Transverse colon (tissue), 4 donors: ENCODE measurements around the gene AFAP1L2. TPM values are rescaled to one million over a fixed set of nuclear protein-coding genes. Genes with fewer than 3 reads are reported as not detected.

Experiments
- DNase-seq: peaks from one replicate; pipeline ENCODE4 v3.0.0-alpha.2; 2019
- H3K27ac ChIP-seq, 4 donors: fragments of 200-600 bp; sonication (generic); 2 replicates each; pipeline ENCODE4 v1.5.1; 2016 to 2018; ENCODE audit warnings: inconsistent platforms in 4 of 4
- H3K27me3 ChIP-seq: fragments of 200-600 bp; sonication (generic); 2 replicates; pipeline ENCODE4 v1.5.1; 2017; ENCODE audit warnings: inconsistent platforms
- H3K36me3 ChIP-seq, 4 donors: fragments of 200-600 bp; sonication (generic); 2 replicates each; pipeline ENCODE4 v1.5.1; 2017 to 2019; ENCODE audit warnings: inconsistent platforms in 4 of 4
- H3K4me1 ChIP-seq, 4 donors: fragments of 200-600 bp; sonication (generic); 2 replicates each; pipeline ENCODE4 v1.5.1; 2017 to 2020; ENCODE audit warnings: inconsistent platforms in 4 of 4
- H3K4me3 ChIP-seq, 4 donors: fragments of 200-600 bp; sonication (generic); 1 replicate in 1 of 4; 2 replicates in 3 of 4; pipeline versions ENCODE4 v1.5.1 to v1.6.1; 2017 to 2019; ENCODE audit warnings: inconsistent platforms in 4 of 4
- H3K9me3 ChIP-seq, 2 donors: fragments of 200-600 bp; sonication (generic); 2 replicates each; pipeline ENCODE4 v1.5.1; 2017 to 2019; ENCODE audit warnings: inconsistent platforms in 2 of 2
- EP300 ChIP-seq: sonication (generic); formaldehyde crosslinking; IDR thresholded peaks from one replicate; pipeline ENCODE4 v1.6.1; 2017; ENCODE audit warnings: antibody characterized with exemption, low read depth
- POLR2A ChIP-seq: fragments of 450-650 bp; IDR thresholded peaks from one replicate; pipeline ENCODE4 v1.6.1; 2016; ENCODE audit warnings: antibody characterized with exemption, mild to moderate bottlenecking, moderate library complexity
- POLR2AphosphoS5 ChIP-seq, 3 donors: sonication (generic); formaldehyde crosslinking; IDR thresholded peaks; one replicate each; pipeline ENCODE4 v1.6.1; 2016; ENCODE audit warnings: antibody characterized with exemption in 3 of 3
- WGBS, 2 donors: methylation state at CpG; one replicate each; pipeline ENCODE4 v1.1.5; 2018; ENCODE audit warnings: low coverage in 1 of 2; 5-methylcytosine and 5-hydroxymethylcytosine counted together
- in situ Hi-C, 4 donors: fragments of 200-750 bp; cut with MboI; loops; one replicate each; pipeline versions ENCODE4 v1.15.0 to v1.15.1; 2017; ENCODE audit warnings: low sequenced_read_pairs in 3 of 4, low pct_ligation_motif_present in 1 of 4, low pct_unique_long_range_greater_than_20kb in 1 of 4
- intact Hi-C: fragments of 100-400 bp; cut with DNase I; formaldehyde crosslinking; loops from one replicate; pipeline ENCODE4 v1.15.1; 2023; ENCODE audit warnings: low total_unique reads
- total RNA-seq, 4 donors: library from RNA; depleted of rRNA; stranded (reverse); fragments of >200 nt; gene quantifications; one replicate each; pipeline ENCODE4 v1.1.0, GENCODE V29; 2016
- TF ChIP-seq, protein P1 (sequence below), 5 experiments: fragments of 200-600 bp in 3 of 5; fragments of 450-650 bp in 2 of 5; sonication (generic) in 3 of 5; IDR thresholded peaks; 1 replicate in 2 of 5; 2 replicates in 3 of 5; pipeline ENCODE4 v1.5.1; 2016 to 2017; ENCODE audit warnings: antibody characterized with exemption in 5 of 5, inconsistent platforms in 3 of 5, mild to moderate bottlenecking in 2 of 5, moderate library complexity in 1 of 5

Gene AFAP1L2
- total RNA-seq, 4 donors from 2014 or later: 12.2 to 42.6 (median 13.2) TPM

GRCh38 chr10:114380797-114381196 is 23.5 kb downstream of the AFAP1L2 start:
- Histone ChIP-seq H3K27ac (no peak overlapping the region), H3K27me3 (no peaks in the 10 kb centered on the region), H3K36me3 (no peaks in the 10 kb centered on the region), H3K9me3 (no peaks in the 10 kb centered on the region), H3K4me3 (no peak overlapping the region), H3K4me1 (peaks cover 0 to 4% (median 0%) of the 10 kb centered on the region in 4 donors)
- WGBS, 2 donors: 88 to 92% methylated on average over 5 of the region's 5 CpGs
- no peak for DNase-seq
- intact Hi-C loops: no loop called here
- TF ChIP-seq POLR2AphosphoS5 (IDR thresholded peaks at IDR 0.05): no peak
- TF ChIP-seq, protein P1, sequence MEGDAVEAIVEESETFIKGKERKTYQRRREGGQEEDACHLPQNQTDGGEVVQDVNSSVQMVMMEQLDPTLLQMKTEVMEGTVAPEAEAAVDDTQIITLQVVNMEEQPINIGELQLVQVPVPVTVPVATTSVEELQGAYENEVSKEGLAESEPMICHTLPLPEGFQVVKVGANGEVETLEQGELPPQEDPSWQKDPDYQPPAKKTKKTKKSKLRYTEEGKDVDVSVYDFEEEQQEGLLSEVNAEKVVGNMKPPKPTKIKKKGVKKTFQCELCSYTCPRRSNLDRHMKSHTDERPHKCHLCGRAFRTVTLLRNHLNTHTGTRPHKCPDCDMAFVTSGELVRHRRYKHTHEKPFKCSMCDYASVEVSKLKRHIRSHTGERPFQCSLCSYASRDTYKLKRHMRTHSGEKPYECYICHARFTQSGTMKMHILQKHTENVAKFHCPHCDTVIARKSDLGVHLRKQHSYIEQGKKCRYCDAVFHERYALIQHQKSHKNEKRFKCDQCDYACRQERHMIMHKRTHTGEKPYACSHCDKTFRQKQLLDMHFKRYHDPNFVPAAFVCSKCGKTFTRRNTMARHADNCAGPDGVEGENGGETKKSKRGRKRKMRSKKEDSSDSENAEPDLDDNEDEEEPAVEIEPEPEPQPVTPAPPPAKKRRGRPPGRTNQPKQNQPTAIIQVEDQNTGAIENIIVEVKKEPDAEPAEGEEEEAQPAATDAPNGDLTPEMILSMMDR (IDR thresholded peaks at IDR 0.05): no peak
- TF ChIP-seq EP300: no peak
- TF ChIP-seq POLR2A: no peak
- in situ Hi-C loops: no loop called here

GRCh38 chr10:114380060-114380459 is 24.2 kb downstream of the AFAP1L2 start:
- in situ Hi-C loops: no loop called here
- 71 to 83% methylated on average over 1 of the region's 1 CpG for WGBS, 2 donors
- DNase-seq: no peak
- intact Hi-C loops: no loop called here
- Histone ChIP-seq H3K4me3 (no peak overlapping the region), H3K27me3 (no peaks in the 10 kb centered on the region), H3K36me3 (no peaks in the 10 kb centered on the region), H3K9me3 (no peaks in the 10 kb centered on the region), H3K27ac (peak overlapping the region; percentile 6 to 49 (median 42)), H3K4me1 (peaks cover 0 to 4% (median 2%) of the 10 kb centered on the region in 4 donors)
- TF ChIP-seq EP300 (no peak), POLR2AphosphoS5 (IDR thresholded peaks at IDR 0.05) (no peak), POLR2A (no peak)
- TF ChIP-seq, protein P1 (IDR thresholded peaks at IDR 0.05): no peak

DNA sequence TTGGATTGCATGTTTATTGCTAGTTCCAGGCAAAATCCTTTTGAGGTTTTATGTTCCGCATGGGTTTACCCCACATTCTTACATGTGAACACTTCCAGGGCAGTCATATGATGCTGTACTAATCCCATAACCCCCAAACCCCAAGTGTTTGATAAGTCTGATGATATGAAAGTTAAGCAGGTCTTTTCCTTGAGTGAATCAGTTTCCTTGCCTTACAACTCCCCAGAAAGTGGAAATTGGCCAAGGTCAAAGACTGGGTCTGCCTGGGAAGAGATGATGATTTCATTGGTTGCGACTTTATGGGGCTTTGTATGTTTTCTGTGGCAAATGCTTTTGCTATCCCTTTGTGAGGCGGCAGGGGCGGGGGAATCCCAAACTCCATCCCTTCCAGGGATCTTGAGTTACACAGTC is 24.7 kb downstream of the AFAP1L2 start:
- no peak for TF ChIP-seq EP300
- peak in 1 of 3 donors; percentile 31 for TF ChIP-seq POLR2AphosphoS5 (IDR thresholded peaks at IDR 0.05)
- TF ChIP-seq, protein P1 (IDR thresholded peaks at IDR 0.05): no peak
- no peak for TF ChIP-seq POLR2A
- Histone ChIP-seq H3K27ac (peak overlapping the region; percentile 6 to 49 (median 42)), H3K9me3 (no peaks in the 10 kb centered on the region), H3K36me3 (no peaks in the 10 kb centered on the region), H3K4me3 (no peak overlapping the region), H3K27me3 (no peaks in the 10 kb centered on the region), H3K4me1 (peaks cover 0 to 7% (median 2%) of the 10 kb centered on the region in 4 donors)
- DNase-seq: no peak
- in situ Hi-C loops (no loop called here), intact Hi-C loops (no loop called here)
- WGBS, 2 donors: 58 to 64% methylated on average over 2 to 4 of the region's 4 CpGs

DNA sequence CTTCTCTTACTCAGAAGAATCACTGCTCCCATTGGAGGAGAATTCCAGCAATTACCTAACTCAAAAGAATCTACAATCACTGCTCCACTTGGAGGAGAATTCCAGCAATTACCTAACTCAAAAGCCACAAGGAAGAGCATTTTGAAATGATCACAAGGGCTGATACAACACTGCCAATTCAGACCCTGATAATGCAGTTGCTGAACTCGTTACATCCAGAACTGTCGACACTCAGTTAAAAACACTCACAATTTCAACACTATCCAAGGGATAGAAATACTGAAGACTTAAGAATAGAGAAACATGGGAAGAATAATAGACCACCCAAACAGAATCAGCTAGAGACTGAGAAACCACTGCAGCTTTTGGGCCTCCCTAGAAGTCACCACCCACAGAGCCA is 27.8 kb downstream of the AFAP1L2 start:
- intact Hi-C loops (no loop called here), in situ Hi-C loops (no loop called here)
- Histone ChIP-seq H3K36me3 (no peaks in the 10 kb centered on the region), H3K4me3 (no peak overlapping the region), H3K27ac (no peak overlapping the region), H3K27me3 (no peaks in the 10 kb centered on the region), H3K9me3 (no peaks in the 10 kb centered on the region), H3K4me1 (peaks cover 0 to 30% (median 12%) of the 10 kb centered on the region in 4 donors)
- 67 to 83% methylated on average over 2 of the region's 2 CpGs for WGBS, 2 donors
- TF ChIP-seq, protein P1 (IDR thresholded peaks at IDR 0.05): no peak
- TF ChIP-seq POLR2AphosphoS5 (IDR thresholded peaks at IDR 0.05) (no peak), POLR2A (no peak), EP300 (no peak)
- DNase-seq: no peak
